ENCODE results near the gene HIPK4.

The HIPK4 gene

DNA sequence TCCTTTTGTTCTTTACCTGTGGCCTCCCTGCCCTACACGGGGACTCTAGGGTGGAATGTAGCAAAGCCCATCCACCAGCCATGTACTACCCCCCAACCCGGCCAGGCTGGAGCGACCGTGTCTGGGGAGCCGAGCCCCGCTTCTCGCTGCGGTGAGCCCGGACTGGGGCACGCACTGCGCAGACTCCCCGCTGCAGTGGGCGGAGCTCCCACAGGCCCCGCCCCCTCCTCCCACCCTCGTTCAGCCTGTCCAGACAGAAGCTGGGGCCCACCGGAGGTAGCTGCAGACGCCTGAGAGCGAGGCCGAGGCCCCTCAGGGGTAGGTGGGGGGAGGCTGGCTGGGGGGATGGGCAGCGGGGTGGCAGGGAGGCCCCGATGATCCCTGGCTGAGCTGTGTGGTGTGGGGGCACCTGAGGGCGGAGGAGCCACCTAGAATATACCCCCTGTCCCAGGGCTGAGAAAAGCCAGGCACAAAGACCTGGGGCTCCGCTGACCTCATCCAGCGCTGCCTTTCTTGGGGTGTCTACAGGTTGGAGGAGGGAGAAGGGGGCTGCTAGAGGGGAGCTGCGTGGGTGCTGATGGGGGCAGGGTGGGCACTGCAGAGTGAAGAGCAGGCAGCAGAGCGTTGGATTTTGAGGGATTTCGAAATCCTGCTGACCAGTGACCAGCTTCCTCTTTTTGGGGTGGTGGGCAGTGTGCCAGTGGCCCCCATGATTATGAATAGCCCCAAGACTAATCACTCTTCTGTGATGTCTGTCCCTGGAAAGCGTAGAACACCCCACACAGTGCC lies 24.2 kb downstream of the HIPK4 start:
- peak overlapping the region; percentile 19 for H3K18ac ChIP-seq (ENCODE audit: low read length)
- no peak overlapping the region for H2BK5ac ChIP-seq (ENCODE audit: low read length)
- peak overlapping the region; percentile 92 for H3K56ac ChIP-seq (ENCODE audit: low read length)
- no peaks in the 10 kb centered on the region for H3K79me2 ChIP-seq (ENCODE audit: control insufficient read depth, insufficient read depth, low read length)
- no peak overlapping the region for H2BK15ac ChIP-seq (replicated peaks; ENCODE audit: low read depth)
- no peak overlapping the region for H3K23ac ChIP-seq (ENCODE audit: low read length)
- H3K79me1 ChIP-seq (ENCODE audit: low read length): peaks cover 2% of the 10 kb centered on the region
- H3K4ac ChIP-seq (ENCODE audit: low read depth, low read length): peak overlapping the region; percentile 18
- H3K27me3 ChIP-seq (ENCODE audit: insufficient read depth, low read length, poor library complexity): no peaks in the 10 kb centered on the region
- no peak overlapping the region for H4K5ac ChIP-seq (ENCODE audit: low read length)
- no peak overlapping the region for H2BK120ac ChIP-seq (ENCODE audit: low read depth, low read length)
- H3K4me1 ChIP-seq (ENCODE audit: control insufficient read depth, low read depth, low read length): peaks cover 3% of the 10 kb centered on the region
- H3K36me3 ChIP-seq (ENCODE audit: control insufficient read depth, insufficient read depth, low read length): peaks cover 3% of the 10 kb centered on the region
- WGBS (ENCODE audit: extremely low coverage, insufficient coverage, low lambda C conversion rate): no CpG with 5 or more reads among the region's 28 CpGs
- no peak overlapping the region for H4K8ac ChIP-seq (ENCODE audit: low read depth, low read length)
- no peak overlapping the region for H2AK5ac ChIP-seq (ENCODE audit: low read length)
- peak; percentile 82 for DNase-seq
- peak overlapping the region; percentile 40 for H3K4me3 ChIP-seq (ENCODE audit: low read length)
- H3K4me2 ChIP-seq (ENCODE audit: low read length): peak overlapping the region; percentile 93
- no peak overlapping the region for H3K27ac ChIP-seq (ENCODE audit: low read depth, low read length)
- peak overlapping the region; percentile 85 for H3K9ac ChIP-seq (ENCODE audit: low read length)

DNA sequence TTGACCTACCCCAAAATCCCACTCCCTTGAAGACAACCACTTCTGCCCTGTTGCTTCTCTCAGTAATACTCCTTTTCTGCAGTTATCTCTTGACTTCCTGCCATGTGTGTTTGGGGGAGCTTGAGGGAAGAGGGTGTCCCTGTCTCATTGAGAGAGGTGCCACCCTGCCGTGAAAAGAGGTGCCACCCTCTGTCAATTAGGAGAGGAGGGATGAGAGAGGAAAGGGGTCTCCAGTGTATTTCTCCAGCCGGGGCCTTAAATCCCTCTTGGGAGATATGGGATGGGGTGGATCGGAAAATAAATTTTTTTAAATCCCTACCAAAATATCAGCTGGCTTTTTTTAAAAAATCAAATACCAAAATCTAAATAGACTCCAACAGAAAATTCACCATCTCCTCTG lies 25.0 kb downstream of the HIPK4 start:
- Histone ChIP-seq H3K27me3 (ENCODE audit: insufficient read depth, low read length, poor library complexity) (no peaks in the 10 kb centered on the region), H2BK120ac (ENCODE audit: low read depth, low read length) (no peak overlapping the region), H3K18ac (ENCODE audit: low read length) (no peak overlapping the region), H3K4me2 (ENCODE audit: low read length) (no peak overlapping the region), H3K79me2 (ENCODE audit: control insufficient read depth, insufficient read depth, low read length) (no peaks in the 10 kb centered on the region), H3K9ac (ENCODE audit: low read length) (peak overlapping the region; percentile 77), H4K5ac (ENCODE audit: low read length) (no peak overlapping the region), H3K56ac (ENCODE audit: low read length) (no peak overlapping the region), H4K8ac (ENCODE audit: low read depth, low read length) (no peak overlapping the region), H3K4me1 (ENCODE audit: control insufficient read depth, low read depth, low read length) (peaks cover 3% of the 10 kb centered on the region), H3K27ac (ENCODE audit: low read depth, low read length) (no peak overlapping the region), H2BK5ac (ENCODE audit: low read length) (no peak overlapping the region), H3K4me3 (ENCODE audit: low read length) (no peak overlapping the region), H2AK5ac (ENCODE audit: low read length) (no peak overlapping the region), H3K4ac (ENCODE audit: low read depth, low read length) (no peak overlapping the region), H3K79me1 (ENCODE audit: low read length) (peaks cover 2% of the 10 kb centered on the region), H3K23ac (ENCODE audit: low read length) (no peak overlapping the region), H2BK15ac (replicated peaks; ENCODE audit: low read depth) (no peak overlapping the region), H3K36me3 (ENCODE audit: control insufficient read depth, insufficient read depth, low read length) (peaks cover 3% of the 10 kb centered on the region)
- no CpG with 5 or more reads among the region's 3 CpGs for WGBS (ENCODE audit: extremely low coverage, insufficient coverage, low lambda C conversion rate)
- DNase-seq: no peak

DNA sequence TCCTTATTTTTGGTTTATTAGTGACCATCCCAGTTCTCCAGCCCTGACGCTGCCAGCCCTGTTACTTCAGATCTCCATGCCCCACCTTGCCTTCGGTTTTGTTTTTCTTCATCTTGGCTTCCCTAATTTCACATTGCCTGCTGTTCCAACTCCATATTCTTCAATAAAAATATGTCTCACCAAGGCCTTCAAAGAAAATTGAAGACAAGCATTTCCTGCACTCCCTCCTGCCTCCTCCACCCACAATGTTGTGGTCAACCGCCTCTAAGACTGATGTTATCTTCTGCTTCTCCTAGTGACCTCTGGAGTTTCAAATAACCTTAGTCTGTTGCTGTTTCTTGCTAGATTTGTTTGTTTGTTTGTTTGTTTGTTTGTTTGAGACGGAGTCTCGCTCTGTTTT lies 26.9 kb downstream of the HIPK4 start:
- no peak overlapping the region for H3K4me2 ChIP-seq (ENCODE audit: low read length)
- no peak overlapping the region for H3K56ac ChIP-seq (ENCODE audit: low read length)
- no peak overlapping the region for H2BK5ac ChIP-seq (ENCODE audit: low read length)
- H2AK5ac ChIP-seq (ENCODE audit: low read length): no peak overlapping the region
- no peak overlapping the region for H4K8ac ChIP-seq (ENCODE audit: low read depth, low read length)
- H3K79me1 ChIP-seq (ENCODE audit: low read length): peaks cover 2% of the 10 kb centered on the region
- H3K27me3 ChIP-seq (ENCODE audit: insufficient read depth, low read length, poor library complexity): no peaks in the 10 kb centered on the region
- H3K36me3 ChIP-seq (ENCODE audit: control insufficient read depth, insufficient read depth, low read length): peaks cover 1% of the 10 kb centered on the region
- no peaks in the 10 kb centered on the region for H3K79me2 ChIP-seq (ENCODE audit: control insufficient read depth, insufficient read depth, low read length)
- no peak overlapping the region for H3K4me3 ChIP-seq (ENCODE audit: low read length)
- no peak for DNase-seq
- no peak overlapping the region for H3K4ac ChIP-seq (ENCODE audit: low read depth, low read length)
- H3K18ac ChIP-seq (ENCODE audit: low read length): no peak overlapping the region
- H2BK15ac ChIP-seq (replicated peaks; ENCODE audit: low read depth): no peak overlapping the region
- no peak overlapping the region for H3K9ac ChIP-seq (ENCODE audit: low read length)
- WGBS (ENCODE audit: extremely low coverage, insufficient coverage, low lambda C conversion rate): no CpG with 5 or more reads among the region's 5 CpGs
- H3K4me1 ChIP-seq (ENCODE audit: control insufficient read depth, low read depth, low read length): peaks cover 3% of the 10 kb centered on the region
- H3K23ac ChIP-seq (ENCODE audit: low read length): no peak overlapping the region
- H2BK120ac ChIP-seq (ENCODE audit: low read depth, low read length): no peak overlapping the region
- H4K5ac ChIP-seq (ENCODE audit: low read length): no peak overlapping the region
- no peak overlapping the region for H3K27ac ChIP-seq (ENCODE audit: low read depth, low read length)

DNA sequence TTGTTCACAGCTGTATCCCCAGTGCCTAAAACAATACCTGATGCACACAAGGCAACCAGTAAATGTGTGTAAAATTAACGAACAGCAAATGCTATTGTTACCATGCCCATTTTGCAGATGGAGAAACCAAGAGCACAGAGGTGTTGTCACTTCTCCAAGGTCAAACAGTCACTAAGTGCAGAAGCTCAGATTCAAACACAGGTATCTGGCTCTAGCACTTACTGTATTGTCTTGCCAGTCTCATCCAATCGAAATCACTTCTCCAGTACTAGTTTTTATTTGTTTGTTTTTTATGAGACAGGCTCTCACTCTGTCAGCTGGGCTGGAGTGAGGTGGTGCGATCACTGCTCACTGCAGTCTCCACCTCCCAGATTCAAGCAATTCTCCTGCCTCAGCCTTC lies 27.8 kb downstream of the HIPK4 start:
- Histone ChIP-seq H3K18ac (ENCODE audit: low read length) (no peak overlapping the region), H3K4me1 (ENCODE audit: control insufficient read depth, low read depth, low read length) (peaks cover 3% of the 10 kb centered on the region), H3K9ac (ENCODE audit: low read length) (no peak overlapping the region), H3K27me3 (ENCODE audit: insufficient read depth, low read length, poor library complexity) (no peaks in the 10 kb centered on the region), H3K4me3 (ENCODE audit: low read length) (no peak overlapping the region), H3K79me2 (ENCODE audit: control insufficient read depth, insufficient read depth, low read length) (no peaks in the 10 kb centered on the region), H4K8ac (ENCODE audit: low read depth, low read length) (no peak overlapping the region), H2AK5ac (ENCODE audit: low read length) (no peak overlapping the region), H3K4me2 (ENCODE audit: low read length) (no peak overlapping the region), H3K27ac (ENCODE audit: low read depth, low read length) (no peak overlapping the region), H3K56ac (ENCODE audit: low read length) (no peak overlapping the region), H3K4ac (ENCODE audit: low read depth, low read length) (no peak overlapping the region), H3K36me3 (ENCODE audit: control insufficient read depth, insufficient read depth, low read length) (no peaks in the 10 kb centered on the region), H3K79me1 (ENCODE audit: low read length) (peaks cover 2% of the 10 kb centered on the region), H4K5ac (ENCODE audit: low read length) (no peak overlapping the region), H3K23ac (ENCODE audit: low read length) (no peak overlapping the region), H2BK15ac (replicated peaks; ENCODE audit: low read depth) (no peak overlapping the region), H2BK120ac (ENCODE audit: low read depth, low read length) (no peak overlapping the region), H2BK5ac (ENCODE audit: low read length) (no peak overlapping the region)
- WGBS (ENCODE audit: extremely low coverage, insufficient coverage, low lambda C conversion rate): no CpG with 5 or more reads among the region's 3 CpGs
- DNase-seq: no peak

DNA sequence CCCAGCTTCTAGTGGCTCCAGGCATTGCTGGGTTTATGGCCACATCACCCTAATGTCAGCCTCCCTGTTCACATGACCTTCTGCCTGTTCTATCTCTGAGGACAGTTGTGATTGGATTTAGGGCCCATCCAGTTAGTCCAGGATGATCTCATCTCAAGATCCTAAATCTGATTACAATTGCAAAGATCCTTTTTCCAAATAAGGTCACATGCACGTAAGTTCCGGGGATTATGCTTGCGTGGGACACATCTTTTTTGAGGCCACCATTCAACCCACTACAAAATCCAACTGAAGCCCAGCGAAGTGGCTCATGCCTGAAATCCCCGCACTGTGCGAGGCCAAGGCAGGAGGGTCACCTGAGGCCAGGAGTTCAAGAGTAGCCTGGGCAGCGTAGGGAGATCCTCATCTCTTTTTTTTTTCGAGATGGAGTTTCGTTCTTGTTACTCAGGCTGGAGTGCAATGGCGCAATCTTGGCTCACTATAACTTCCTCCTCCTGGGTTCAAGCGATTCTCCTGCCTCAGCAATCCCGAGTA lies 29.2 kb downstream of the HIPK4 start:
- Histone ChIP-seq H3K27me3 (ENCODE audit: insufficient read depth, low read length, poor library complexity) (no peaks in the 10 kb centered on the region), H3K27ac (ENCODE audit: low read depth, low read length) (no peak overlapping the region), H3K23ac (ENCODE audit: low read length) (no peak overlapping the region), H3K79me1 (ENCODE audit: low read length) (no peaks in the 10 kb centered on the region), H2BK5ac (ENCODE audit: low read length) (no peak overlapping the region), H3K79me2 (ENCODE audit: control insufficient read depth, insufficient read depth, low read length) (no peaks in the 10 kb centered on the region), H4K5ac (ENCODE audit: low read length) (no peak overlapping the region), H3K36me3 (ENCODE audit: control insufficient read depth, insufficient read depth, low read length) (no peaks in the 10 kb centered on the region), H2BK15ac (replicated peaks; ENCODE audit: low read depth) (no peak overlapping the region), H3K4me2 (ENCODE audit: low read length) (no peak overlapping the region), H4K8ac (ENCODE audit: low read depth, low read length) (no peak overlapping the region), H3K4me1 (ENCODE audit: control insufficient read depth, low read depth, low read length) (no peaks in the 10 kb centered on the region), H3K4ac (ENCODE audit: low read depth, low read length) (no peak overlapping the region), H2AK5ac (ENCODE audit: low read length) (no peak overlapping the region), H3K18ac (ENCODE audit: low read length) (no peak overlapping the region), H2BK120ac (ENCODE audit: low read depth, low read length) (no peak overlapping the region), H3K4me3 (ENCODE audit: low read length) (no peak overlapping the region), H3K56ac (ENCODE audit: low read length) (no peak overlapping the region), H3K9ac (ENCODE audit: low read length) (no peak overlapping the region)
- no CpG with 5 or more reads among the region's 12 CpGs for WGBS (ENCODE audit: extremely low coverage, insufficient coverage, low lambda C conversion rate)
- peak; percentile 59 for DNase-seq
